Spleen (tissue), 7 donors: Measurements from ENCODE around the gene SEL1L.

Experiments
- POLR2A ChIP-seq, 3 donors: fragments of 450-650 bp; IDR thresholded peaks; one replicate each; pipeline ENCODE4 v1.5.1; 2017; ENCODE audit warnings: antibody characterized with exemption in 3 of 3, mild to moderate bottlenecking in 1 of 3
- TF ChIP-seq, protein P1 (sequence below), 11 experiments: fragments of 200-600 bp in 7 of 11; fragments of 450-650 bp in 4 of 11; sonication (generic) in 4 of 11; IDR thresholded peaks in 8 of 11; conservative IDR thresholded peaks in 3 of 11; 1 replicate in 7 of 11; 2 replicates in 4 of 11; pipeline versions ENCODE4 v1.4.0 to v1.8.0; 2016 to 2021; ENCODE audit warnings: antibody characterized with exemption in 11 of 11, inconsistent platforms in 4 of 11, mild to moderate bottlenecking in 1 of 11
- donor health status: DM: no; HTN: no; CAD: no; lungs with moderate emphysema.
- donor health status: DM: no; HTN: no; CAD: no.
- donor health status: DM: no; HTN: no; CAD: no.

DNA sequence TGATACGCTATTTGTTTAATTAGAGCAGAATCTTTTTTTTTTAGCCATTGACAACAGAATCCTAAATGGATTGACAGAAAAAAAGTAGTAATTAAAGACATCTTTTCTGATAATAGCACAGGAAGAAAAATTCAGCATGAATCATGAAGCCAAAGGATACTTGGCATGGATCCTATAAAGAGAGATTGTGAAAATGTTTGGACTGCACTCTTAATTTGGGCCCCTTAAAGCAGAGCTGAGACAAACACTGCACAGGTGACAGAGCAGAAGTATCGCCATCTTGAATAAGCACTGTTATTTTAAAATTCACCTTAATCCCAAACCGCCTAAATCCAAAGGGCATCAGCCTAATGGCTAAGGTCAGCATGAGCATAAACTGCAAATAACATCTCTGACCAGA, 48.8 kb upstream of the SEL1L start:
- no peak for TF ChIP-seq POLR2A (IDR thresholded peaks at IDR 0.05)
- TF ChIP-seq, protein P1, sequence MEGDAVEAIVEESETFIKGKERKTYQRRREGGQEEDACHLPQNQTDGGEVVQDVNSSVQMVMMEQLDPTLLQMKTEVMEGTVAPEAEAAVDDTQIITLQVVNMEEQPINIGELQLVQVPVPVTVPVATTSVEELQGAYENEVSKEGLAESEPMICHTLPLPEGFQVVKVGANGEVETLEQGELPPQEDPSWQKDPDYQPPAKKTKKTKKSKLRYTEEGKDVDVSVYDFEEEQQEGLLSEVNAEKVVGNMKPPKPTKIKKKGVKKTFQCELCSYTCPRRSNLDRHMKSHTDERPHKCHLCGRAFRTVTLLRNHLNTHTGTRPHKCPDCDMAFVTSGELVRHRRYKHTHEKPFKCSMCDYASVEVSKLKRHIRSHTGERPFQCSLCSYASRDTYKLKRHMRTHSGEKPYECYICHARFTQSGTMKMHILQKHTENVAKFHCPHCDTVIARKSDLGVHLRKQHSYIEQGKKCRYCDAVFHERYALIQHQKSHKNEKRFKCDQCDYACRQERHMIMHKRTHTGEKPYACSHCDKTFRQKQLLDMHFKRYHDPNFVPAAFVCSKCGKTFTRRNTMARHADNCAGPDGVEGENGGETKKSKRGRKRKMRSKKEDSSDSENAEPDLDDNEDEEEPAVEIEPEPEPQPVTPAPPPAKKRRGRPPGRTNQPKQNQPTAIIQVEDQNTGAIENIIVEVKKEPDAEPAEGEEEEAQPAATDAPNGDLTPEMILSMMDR (IDR thresholded peaks at IDR 0.05 in 8 of 11, conservative IDR thresholded peaks at IDR 0.05 in 3 of 11): no peak
